ENCODE results near the gene IL15.
"Not testable (repeated sequence)": the region's sequence is repeated elsewhere in the genome, so short reads cannot be mapped to it uniquely, and the experiment has no call there.

Gene IL15, protein sequence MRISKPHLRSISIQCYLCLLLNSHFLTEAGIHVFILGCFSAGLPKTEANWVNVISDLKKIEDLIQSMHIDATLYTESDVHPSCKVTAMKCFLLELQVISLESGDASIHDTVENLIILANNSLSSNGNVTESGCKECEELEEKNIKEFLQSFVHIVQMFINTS

GRCh38 chr4:141636082-141636770, at the start of gene IL15:
TSS of gene IL15 (plus strand) at chr4:141636583. CDS start at chr4:141719465, 82,882 bp downstream.
- H3K4me1 ChIP-seq (ENCODE audit: control insufficient read depth, insufficient read depth, low read length), result peaks cover 9% of the 10 kb centered on the region
- peak within 1 kb of the TSS; percentile 94 for H3K4me3 ChIP-seq (ENCODE audit: low read length)
- no peaks in the 10 kb centered on the region for H3K27me3 ChIP-seq (replicated peaks; ENCODE audit: control insufficient read depth, insufficient read depth, low read length)
- H3K36me3 ChIP-seq (ENCODE audit: control insufficient read depth, insufficient read depth, low read length, severe bottlenecking), result no peaks in the 10 kb centered on the region
- H3K9me3 ChIP-seq (ENCODE audit: control insufficient read depth, low read length), result no peaks in the 10 kb centered on the region
- H3K9ac ChIP-seq (ENCODE audit: low read length), result peak within 1 kb of the TSS; percentile 86
- peak; percentile 87 for DNase-seq (ENCODE audit: low read depth)

- no peaks in the 10 kb centered on the region for H3K36me3 ChIP-seq (ENCODE audit: control insufficient read depth, insufficient read depth, low read length, severe bottlenecking)
- H3K9me3 ChIP-seq (ENCODE audit: control insufficient read depth, low read length), result peaks cover 18% of the 10 kb centered on the region
- H3K4me1 ChIP-seq (ENCODE audit: control insufficient read depth, insufficient read depth, low read length), result no peaks in the 10 kb centered on the region
- no peak overlapping the region for H3K9ac ChIP-seq (ENCODE audit: low read length)
- no peak overlapping the region for H3K4me3 ChIP-seq (ENCODE audit: low read length)
- H3K27me3 ChIP-seq (replicated peaks; ENCODE audit: control insufficient read depth, insufficient read depth, low read length), result no peaks in the 10 kb centered on the region
- no peak for DNase-seq (ENCODE audit: low read depth)
Measured at GRCh38 chr4:141587897-141588296, 48.5 kb upstream of the IL15 start.

GRCh38 chr4:141595531-141595930, 40.9 kb upstream of the IL15 start:
- Histone ChIP-seq H3K4me1 (ENCODE audit: control insufficient read depth, insufficient read depth, low read length) (peaks cover 6% of the 10 kb centered on the region), H3K27me3 (replicated peaks; ENCODE audit: control insufficient read depth, insufficient read depth, low read length) (no peaks in the 10 kb centered on the region), H3K9me3 (ENCODE audit: control insufficient read depth, low read length) (peaks cover 11% of the 10 kb centered on the region), H3K4me3 (ENCODE audit: low read length) (no peak overlapping the region), H3K36me3 (ENCODE audit: control insufficient read depth, insufficient read depth, low read length, severe bottlenecking) (no peaks in the 10 kb centered on the region), H3K9ac (ENCODE audit: low read length) (no peak overlapping the region)
- DNase-seq (ENCODE audit: low read depth), result no peak

- Histone ChIP-seq H3K4me3 (ENCODE audit: low read length) (no peak overlapping the region), H3K9me3 (ENCODE audit: control insufficient read depth, low read length) (no peaks in the 10 kb centered on the region), H3K9ac (ENCODE audit: low read length) (no peak overlapping the region), H3K4me1 (ENCODE audit: control insufficient read depth, insufficient read depth, low read length) (peaks cover 6% of the 10 kb centered on the region), H3K36me3 (ENCODE audit: control insufficient read depth, insufficient read depth, low read length, severe bottlenecking) (no peaks in the 10 kb centered on the region), H3K27me3 (replicated peaks; ENCODE audit: control insufficient read depth, insufficient read depth, low read length) (no peaks in the 10 kb centered on the region)
- DNase-seq (ENCODE audit: low read depth), result peak; percentile 29
Measured at GRCh38 chr4:141599853-141600252, 36.5 kb upstream of the IL15 start.

- H3K36me3 ChIP-seq (ENCODE audit: control insufficient read depth, insufficient read depth, low read length, severe bottlenecking); H3K9ac ChIP-seq (ENCODE audit: low read length); H3K27me3 ChIP-seq (replicated peaks; ENCODE audit: control insufficient read depth, insufficient read depth, low read length); H3K4me1 ChIP-seq (ENCODE audit: control insufficient read depth, insufficient read depth, low read length); DNase-seq (ENCODE audit: low read depth); H3K4me3 ChIP-seq (ENCODE audit: low read length); H3K9me3 ChIP-seq (ENCODE audit: control insufficient read depth, low read length): not testable (repeated sequence)
Measured at GRCh38 chr4:141604683-141605082, 31.7 kb upstream of the IL15 start.

DNA sequence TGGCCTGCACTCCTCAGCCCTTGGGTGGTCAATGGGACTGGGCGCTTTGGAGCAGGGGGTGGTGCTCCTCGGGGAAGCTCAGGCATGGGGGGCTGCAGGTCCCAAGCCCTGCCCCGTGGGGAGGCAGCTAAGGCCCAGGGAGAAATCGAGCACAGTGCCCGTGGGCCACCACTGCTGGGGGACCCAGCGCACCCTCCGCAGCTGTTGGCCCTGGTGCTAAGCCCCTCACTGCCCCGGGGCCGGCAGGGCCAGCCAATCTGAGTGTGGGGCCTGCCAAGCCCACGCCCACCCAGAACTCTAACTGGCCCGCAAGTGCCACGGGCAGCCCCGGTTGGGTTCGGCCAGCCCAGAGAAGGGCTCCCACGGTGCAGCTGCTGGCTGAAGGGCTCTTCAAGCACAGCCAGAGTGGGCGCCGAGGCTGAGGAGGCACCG, 30.9 kb upstream of the IL15 start:
- Histone ChIP-seq H3K27me3 (replicated peaks; ENCODE audit: control insufficient read depth, insufficient read depth, low read length) (no peaks in the 10 kb centered on the region), H3K4me3 (ENCODE audit: low read length) (no peak overlapping the region)

GRCh38 chr4:141609243-141609642, 27.1 kb upstream of the IL15 start:
- Histone ChIP-seq H3K4me3 (ENCODE audit: low read length) (no peak overlapping the region), H3K36me3 (ENCODE audit: control insufficient read depth, insufficient read depth, low read length, severe bottlenecking) (no peaks in the 10 kb centered on the region), H3K27me3 (replicated peaks; ENCODE audit: control insufficient read depth, insufficient read depth, low read length) (no peaks in the 10 kb centered on the region), H3K9ac (ENCODE audit: low read length) (no peak overlapping the region), H3K9me3 (ENCODE audit: control insufficient read depth, low read length) (no peaks in the 10 kb centered on the region), H3K4me1 (ENCODE audit: control insufficient read depth, insufficient read depth, low read length) (no peaks in the 10 kb centered on the region)
- DNase-seq (ENCODE audit: low read depth), result peak; percentile 7

More for the DNA sequence above, 30.9 kb upstream of the IL15 start:
- Histone ChIP-seq H3K9me3 (ENCODE audit: control insufficient read depth, low read length) (no peaks in the 10 kb centered on the region), H3K9ac (ENCODE audit: low read length) (no peak overlapping the region), H3K4me1 (ENCODE audit: control insufficient read depth, insufficient read depth, low read length) (no peaks in the 10 kb centered on the region), H3K36me3 (ENCODE audit: control insufficient read depth, insufficient read depth, low read length, severe bottlenecking) (no peaks in the 10 kb centered on the region)
- DNase-seq (ENCODE audit: low read depth), result no peak

GRCh38 chr4:141610365-141610764, 26.0 kb upstream of the IL15 start:
- H3K9ac ChIP-seq (ENCODE audit: low read length), result no peak overlapping the region
- H3K4me1 ChIP-seq (ENCODE audit: control insufficient read depth, insufficient read depth, low read length), result no peaks in the 10 kb centered on the region
- no peaks in the 10 kb centered on the region for H3K27me3 ChIP-seq (replicated peaks; ENCODE audit: control insufficient read depth, insufficient read depth, low read length)
- no peak for DNase-seq (ENCODE audit: low read depth)
- H3K36me3 ChIP-seq (ENCODE audit: control insufficient read depth, insufficient read depth, low read length, severe bottlenecking), result no peaks in the 10 kb centered on the region
- H3K9me3 ChIP-seq (ENCODE audit: control insufficient read depth, low read length), result no peaks in the 10 kb centered on the region
- H3K4me3 ChIP-seq (ENCODE audit: low read length), result no peak overlapping the region

GRCh38 chr4:141614878-141615586, 21.4 kb upstream of the IL15 start:
- H3K4me1 ChIP-seq (ENCODE audit: control insufficient read depth, insufficient read depth, low read length), result peaks cover 6% of the 10 kb centered on the region
- H3K4me3 ChIP-seq (ENCODE audit: low read length), result no peak overlapping the region
- no peaks in the 10 kb centered on the region for H3K9me3 ChIP-seq (ENCODE audit: control insufficient read depth, low read length)
- no peak for DNase-seq (ENCODE audit: low read depth)
- H3K36me3 ChIP-seq (ENCODE audit: control insufficient read depth, insufficient read depth, low read length, severe bottlenecking), result no peaks in the 10 kb centered on the region
- no peaks in the 10 kb centered on the region for H3K27me3 ChIP-seq (replicated peaks; ENCODE audit: control insufficient read depth, insufficient read depth, low read length)
- H3K9ac ChIP-seq (ENCODE audit: low read length), result no peak overlapping the region

- H3K9ac ChIP-seq (ENCODE audit: low read length); H3K4me3 ChIP-seq (ENCODE audit: low read length); H3K36me3 ChIP-seq (ENCODE audit: control insufficient read depth, insufficient read depth, low read length, severe bottlenecking); DNase-seq (ENCODE audit: low read depth); H3K27me3 ChIP-seq (replicated peaks; ENCODE audit: control insufficient read depth, insufficient read depth, low read length); H3K9me3 ChIP-seq (ENCODE audit: control insufficient read depth, low read length); H3K4me1 ChIP-seq (ENCODE audit: control insufficient read depth, insufficient read depth, low read length): not testable (repeated sequence)
Measured at GRCh38 chr4:141615587-141615918, 20.8 kb upstream of the IL15 start.

DNA sequence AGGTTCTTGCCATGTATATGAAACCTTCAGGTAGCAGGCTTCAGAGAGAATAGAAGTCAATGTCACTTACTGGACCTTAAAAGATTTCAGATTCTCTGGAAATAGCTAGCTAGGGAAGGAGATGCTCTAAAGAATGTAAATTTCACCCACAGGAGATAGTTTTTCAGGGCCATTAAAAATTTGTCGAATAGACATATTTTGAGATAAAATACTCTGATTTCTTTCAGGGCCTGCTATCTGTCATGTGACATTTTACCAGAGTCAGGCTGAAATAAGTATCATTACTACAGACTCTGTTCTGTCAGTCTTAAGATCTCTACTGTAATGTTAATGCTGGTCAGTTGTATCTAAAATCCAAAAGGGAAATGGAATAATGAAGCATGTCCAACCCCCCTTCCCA, 15.7 kb upstream of the IL15 start:
- Histone ChIP-seq H3K36me3 (ENCODE audit: control insufficient read depth, insufficient read depth, low read length, severe bottlenecking) (no peaks in the 10 kb centered on the region), H3K9ac (ENCODE audit: low read length) (no peak overlapping the region), H3K4me3 (ENCODE audit: low read length) (no peak overlapping the region), H3K4me1 (ENCODE audit: control insufficient read depth, insufficient read depth, low read length) (peaks cover 6% of the 10 kb centered on the region), H3K27me3 (replicated peaks; ENCODE audit: control insufficient read depth, insufficient read depth, low read length) (no peaks in the 10 kb centered on the region), H3K9me3 (ENCODE audit: control insufficient read depth, low read length) (no peaks in the 10 kb centered on the region)
- no peak for DNase-seq (ENCODE audit: low read depth)
